GM18520 (cell line): ENCODE results near the gene SCG3.

Experiments used
- ATAC-seq: cut with Tn5 transposase; IDR thresholded peaks from one replicate; pipeline ENCODE4 v1.9.1; 2021; ENCODE audit not compliant: unreplicated experiment

Gene SCG3

DNA sequence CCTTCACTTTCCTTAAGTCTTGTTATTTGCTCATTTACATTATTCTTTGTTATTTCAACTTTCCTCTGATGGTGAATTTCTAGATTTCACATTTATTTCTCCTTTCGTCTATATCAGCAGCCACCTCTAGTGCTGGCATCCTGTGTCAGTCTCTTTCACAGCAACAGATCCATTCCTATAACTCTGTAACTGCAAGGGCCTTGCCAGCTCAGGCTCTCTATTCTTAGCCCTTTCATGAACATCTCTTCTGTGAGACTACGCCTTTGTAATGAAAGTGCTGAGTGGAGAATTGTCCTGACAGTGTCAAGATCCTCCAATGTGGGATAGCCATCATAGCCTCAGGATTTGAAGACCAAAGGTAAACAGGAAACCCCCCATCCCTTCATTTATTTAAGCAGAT, 3.9 kb upstream of the SCG3 start:
- ATAC-seq = no peak

DNA sequence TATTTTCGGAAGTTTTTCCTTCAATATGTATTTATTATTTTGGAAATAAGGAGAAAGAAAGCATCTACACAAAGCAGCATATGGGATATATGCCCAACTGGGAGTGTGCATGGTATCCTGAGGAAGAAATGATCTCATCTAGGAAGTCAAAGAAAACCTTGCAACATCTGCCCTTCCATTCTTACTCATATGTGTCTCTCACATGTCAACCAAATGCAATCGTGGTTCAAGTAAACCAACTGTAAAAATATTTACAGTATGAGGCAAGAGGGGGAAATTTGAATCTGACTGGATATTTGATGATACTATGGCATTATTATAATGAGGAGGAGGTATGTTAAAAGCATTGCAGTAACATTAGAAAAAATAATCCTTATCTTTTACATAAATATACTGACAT, 3.2 kb upstream of the SCG3 start:
- ATAC-seq = no peak

DNA sequence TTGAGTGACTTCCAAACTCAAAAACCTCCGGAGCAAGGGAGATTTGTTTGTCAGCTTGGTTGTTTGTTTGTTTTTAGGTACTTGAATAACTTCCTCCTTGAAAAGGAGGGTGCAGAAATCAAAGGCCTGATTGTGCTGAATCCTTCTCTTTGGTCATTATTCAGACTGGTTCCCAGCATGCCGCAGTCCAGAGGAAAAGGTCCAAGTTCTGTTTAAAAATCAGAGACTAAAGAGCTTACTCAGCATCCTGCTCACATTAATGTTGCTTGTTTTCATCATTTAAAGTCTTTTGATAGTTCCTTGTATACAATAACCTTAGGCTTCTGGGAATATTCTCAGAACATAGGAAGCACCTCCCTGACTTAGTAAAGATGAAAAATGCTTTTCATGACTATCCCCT, 982 bp upstream of the SCG3 start:
- no peak for ATAC-seq

DNA sequence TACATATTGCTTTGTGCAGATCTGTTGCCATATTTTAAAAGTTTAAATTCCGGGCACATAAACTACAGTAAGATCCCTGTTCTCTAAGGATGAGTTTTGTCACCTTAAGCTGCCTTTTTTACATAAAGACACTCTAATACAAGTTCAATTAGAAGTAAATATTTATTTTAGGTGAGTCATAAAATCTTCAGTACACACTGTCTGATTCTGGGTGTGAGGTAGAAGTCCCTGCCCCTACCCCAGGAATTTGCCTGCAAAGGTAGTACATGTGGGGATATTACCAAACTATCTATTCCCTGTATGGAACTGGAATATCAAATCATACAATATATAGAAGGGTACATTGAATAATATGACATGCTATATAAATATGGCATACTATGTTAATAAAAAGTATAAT, 6.3 kb downstream of the SCG3 start:
- no peak for ATAC-seq

DNA sequence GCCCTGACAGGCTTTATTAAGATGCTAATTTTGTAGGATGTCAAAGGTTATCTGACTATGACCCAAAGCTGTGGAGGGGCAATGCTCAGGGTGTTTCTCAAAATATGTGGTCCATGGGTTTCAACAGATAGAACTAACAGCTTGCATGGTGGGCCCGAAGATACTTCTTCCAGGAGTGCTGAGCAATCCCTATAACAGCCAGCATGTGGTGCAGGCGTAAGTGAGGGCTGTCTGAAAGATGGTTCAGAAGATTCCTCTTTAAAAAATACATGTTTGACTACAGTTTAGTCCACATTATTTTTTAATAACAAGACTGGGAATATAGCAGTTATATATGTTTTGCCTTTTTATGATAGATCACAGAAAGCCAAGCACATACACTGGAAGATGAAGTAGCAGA, 7.6 kb downstream of the SCG3 start:
- ATAC-seq = no peak

DNA sequence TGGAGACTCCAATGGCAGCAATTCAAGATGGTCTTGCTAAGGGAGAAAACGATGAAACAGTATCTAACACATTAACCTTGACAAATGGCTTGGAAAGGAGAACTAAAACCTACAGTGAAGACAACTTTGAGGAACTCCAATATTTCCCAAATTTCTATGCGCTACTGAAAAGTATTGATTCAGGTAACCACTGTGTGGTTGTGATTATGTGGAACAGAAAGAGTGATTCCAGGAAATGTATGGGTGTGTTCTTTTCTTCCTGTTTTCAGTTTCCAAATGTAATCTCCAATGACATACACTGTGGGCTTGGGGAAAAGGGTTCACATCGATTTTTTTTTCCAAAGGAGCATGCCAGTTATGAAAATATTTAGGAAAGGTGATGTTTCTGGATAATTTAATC, 10.9 kb downstream of the SCG3 start:
- ATAC-seq = no peak

DNA sequence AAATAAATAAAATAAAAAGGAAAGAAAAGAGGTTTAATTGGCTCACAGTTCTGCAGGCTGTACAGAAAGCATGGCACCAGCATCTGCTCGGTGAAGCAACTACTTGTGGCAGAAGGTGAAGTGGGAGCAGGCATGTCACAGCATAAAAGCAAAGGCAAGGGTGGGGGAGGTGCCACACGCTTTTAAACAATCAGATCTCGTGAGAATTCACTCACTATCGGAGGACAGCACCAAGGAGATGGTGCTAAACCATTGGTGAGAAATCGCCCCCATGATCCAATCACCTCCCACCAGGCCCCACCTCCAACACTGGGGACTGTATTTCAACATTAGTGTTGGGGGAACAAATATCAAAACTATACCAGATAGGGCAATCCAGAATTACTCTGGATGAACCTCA, 15.3 kb downstream of the SCG3 start:
- no peak for ATAC-seq

DNA sequence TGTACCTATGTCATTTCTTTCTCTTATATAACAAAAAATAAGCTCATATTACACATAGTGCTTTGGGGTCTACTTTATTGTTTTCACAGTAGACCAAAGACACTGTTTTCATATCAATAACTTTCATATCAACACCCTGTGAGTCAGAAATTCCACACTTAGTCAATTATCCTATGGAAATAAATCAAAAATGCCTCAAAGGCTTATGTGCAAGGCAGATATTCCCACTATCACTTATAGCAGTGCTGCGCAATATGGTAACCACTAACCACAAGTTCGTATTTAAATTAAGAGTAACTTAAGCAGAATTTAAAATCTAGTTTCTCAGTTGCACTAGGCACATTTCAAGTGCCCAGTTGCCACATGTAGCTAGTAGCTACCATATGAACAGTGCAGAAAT, 15.9 kb downstream of the SCG3 start:
- no peak for ATAC-seq

DNA sequence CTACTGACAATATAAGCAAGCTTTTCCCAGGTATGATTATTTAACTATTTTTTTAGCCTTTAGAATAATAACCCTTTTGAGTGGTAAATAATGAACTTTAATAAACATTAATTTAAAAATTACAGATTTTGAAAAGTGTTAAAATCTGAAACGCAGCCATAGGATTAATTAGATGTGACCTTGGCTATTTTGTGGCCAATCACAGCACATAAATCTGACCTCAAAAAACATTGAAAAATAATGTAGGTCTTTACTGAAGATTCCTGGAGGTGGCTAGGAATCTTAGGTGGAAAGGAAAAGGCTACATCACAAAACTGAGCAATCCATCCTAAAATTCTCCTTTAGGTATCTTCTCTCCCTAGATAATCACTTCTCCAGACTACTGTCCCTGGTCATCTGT, 18.1 kb downstream of the SCG3 start:
- ATAC-seq = no peak

DNA sequence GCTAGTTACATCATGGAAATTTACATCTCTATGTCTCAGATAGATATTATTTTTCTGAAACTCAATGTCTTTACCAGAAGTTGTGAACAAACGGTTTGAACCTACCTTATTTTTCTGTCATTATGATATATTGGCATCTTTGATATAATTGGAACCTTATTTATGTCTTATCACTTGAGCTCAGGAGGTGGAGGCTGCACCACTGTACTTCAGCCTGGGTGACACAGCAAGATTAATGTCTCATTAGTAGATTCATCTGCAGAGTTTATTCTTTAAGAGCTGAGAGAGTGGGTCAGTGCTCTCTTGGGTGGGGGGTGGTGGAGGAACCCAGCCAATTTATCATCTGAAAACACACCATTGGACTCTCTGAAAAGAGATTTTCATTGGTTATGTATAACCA, 21.4 kb downstream of the SCG3 start:
- no peak for ATAC-seq

DNA sequence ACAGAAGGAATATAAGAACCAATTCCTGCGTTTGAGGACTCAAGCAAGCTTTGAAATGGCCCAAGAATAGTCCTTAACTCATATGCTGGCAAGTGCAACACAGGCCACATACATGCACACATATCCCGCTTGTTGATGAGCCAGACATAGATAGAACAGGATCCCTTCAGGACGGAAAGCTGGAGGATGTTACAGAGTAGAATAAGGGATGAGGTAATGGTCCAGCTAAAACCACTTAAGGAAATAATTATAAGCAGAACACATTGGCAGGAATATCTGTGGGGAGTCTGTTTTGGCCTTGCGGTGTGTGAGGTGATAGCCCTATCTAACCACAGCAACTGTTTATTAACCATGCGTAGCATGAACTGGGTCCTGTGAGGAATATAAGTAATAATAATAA, 25.0 kb downstream of the SCG3 start:
- no peak for ATAC-seq

DNA sequence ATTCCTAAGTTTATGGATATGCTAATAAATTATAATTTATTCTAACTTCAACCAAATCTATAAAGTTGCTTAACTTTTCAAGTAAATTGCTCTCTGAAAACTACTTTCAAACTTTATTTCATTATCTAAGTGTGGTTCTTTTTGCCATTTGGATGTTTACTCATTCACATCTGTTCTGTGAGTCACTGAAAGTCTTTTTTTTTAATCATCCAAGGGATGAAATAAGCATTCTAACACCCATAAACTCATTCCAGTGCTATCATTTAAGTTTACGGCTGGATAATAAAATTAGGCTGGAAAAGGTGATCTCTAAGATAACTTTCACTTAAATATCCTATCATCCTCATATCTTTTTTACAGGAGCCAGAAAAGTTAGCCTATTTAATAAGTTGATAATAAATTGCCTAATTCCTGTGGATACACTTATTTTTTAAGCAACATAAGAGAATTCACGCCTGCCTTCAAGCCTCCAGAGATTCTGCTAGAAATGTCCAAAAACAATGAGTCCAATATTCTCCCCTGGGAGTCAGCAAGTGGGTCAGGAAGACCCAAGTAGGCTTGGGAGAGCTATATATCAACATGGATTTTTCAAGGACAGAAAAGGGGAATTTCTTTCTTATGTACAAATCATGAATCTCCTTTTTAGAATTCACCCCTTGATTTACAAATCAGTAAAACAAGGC, 25.8 kb downstream of the SCG3 start:
- ATAC-seq = no peak

DNA sequence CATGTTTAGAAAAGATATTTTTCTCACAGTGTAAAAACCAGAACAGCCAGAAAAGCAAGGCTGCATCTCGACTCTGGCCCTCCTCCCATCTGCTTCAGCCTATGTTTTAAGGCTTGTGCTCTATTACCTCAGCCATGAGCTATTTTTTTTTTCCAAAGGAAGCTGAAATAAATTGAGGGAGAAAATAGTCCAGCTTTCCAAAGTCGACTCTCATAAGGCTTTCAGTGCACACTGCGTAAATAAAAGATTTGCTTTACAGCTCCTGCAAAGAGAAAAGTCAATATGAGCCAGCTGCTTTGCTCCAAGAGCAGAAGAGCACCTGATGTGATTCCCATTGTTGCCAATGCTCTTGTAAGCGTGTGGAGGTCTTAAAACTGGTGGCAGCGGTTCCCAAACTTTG, 26.7 kb downstream of the SCG3 start:
- ATAC-seq = no peak

DNA sequence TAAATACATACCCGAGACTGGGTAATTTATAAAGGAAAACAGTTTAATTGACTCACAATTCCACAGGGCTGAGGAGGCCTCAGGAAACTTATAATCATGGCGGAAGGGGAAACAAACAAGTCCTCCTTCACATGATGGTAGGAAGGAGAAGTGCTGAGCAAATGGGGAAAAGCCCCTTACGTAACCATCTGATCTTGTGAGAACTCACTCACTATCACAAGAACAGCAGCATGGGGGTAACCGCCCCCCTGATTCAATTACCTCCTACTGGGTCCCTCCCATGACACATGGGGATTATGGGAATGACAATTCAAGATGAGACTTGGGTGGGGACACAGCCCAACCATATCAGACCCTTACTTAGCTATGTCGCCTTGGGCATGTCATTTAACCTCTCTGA, 27.7 kb downstream of the SCG3 start:
- no peak for ATAC-seq

DNA sequence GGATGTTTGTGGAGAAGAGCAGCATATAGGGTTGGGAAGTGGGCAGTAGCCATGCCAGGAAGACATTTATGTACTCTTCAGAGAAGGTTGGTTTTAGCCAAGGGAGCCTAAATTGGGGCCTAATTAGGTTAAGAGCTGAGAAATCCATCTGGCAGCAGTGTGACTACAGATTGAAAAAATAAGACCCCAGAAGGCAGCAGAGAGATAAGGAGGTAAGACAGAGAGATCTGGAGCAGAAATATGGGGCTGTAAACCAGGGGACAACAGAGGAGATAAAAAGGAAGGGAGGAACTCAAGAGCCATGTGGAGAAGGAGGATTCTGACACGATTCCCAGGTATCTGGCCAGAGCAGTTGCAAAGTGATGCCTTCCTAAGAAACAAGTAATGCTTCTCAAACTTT, 32.9 kb downstream of the SCG3 start:
- ATAC-seq = no peak

DNA sequence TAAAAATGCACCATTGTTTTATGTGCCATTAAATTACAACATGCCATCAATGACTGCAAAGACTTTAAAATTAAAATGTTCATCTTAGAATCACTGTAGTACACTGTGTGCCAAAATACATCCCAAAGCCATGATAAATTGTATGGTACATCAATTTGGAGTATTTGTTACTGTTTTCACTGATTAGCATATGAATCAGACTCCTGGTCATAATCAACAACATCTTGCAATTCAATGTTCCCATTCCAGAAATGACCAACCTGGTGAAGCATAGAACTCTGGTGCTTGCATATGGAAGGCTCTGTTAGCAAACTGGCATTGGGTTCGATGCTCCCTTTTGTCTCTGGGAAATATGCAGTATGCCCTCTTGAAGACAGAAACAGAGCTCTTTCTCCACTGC, 33.6 kb downstream of the SCG3 start:
- ATAC-seq = no peak

DNA sequence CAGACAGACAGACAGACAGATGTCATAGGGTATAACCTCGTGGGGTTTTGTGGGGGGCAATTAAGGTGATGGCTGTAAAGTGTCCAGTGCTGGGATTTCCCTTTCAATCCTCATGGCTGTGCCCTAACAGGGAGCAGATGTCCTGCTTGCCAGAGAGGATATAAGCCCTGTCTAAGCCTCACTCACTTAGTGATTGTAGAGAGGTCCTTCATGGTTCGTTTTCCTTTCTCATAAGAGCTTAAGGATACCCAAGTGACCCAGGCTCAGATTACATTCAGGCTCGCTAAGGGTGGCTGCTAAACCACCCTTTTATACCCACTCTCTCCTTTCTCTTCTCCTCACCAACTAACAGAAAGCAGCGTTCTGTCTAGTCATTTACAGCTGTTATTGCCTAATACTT, 36.9 kb downstream of the SCG3 start:
- no peak for ATAC-seq

DNA sequence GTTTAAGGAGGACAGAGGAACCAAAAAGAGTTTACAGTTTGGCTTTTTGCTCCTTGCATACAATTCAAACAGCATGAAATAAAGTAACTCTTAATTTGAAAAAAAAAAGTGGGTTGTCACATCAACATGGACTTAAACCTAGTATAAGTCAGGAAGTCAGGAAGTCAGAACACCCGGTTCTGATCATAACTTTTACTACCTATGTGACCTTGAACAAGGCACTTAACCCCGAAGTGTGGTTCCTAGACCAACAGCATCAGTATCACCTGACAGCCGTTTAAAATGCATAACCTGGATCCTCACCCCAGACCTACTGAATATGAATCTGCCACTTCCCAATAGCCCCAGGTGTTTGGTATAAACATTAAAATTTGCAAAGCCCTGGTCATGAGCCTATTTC, 37.4 kb downstream of the SCG3 start:
- ATAC-seq = no peak

DNA sequence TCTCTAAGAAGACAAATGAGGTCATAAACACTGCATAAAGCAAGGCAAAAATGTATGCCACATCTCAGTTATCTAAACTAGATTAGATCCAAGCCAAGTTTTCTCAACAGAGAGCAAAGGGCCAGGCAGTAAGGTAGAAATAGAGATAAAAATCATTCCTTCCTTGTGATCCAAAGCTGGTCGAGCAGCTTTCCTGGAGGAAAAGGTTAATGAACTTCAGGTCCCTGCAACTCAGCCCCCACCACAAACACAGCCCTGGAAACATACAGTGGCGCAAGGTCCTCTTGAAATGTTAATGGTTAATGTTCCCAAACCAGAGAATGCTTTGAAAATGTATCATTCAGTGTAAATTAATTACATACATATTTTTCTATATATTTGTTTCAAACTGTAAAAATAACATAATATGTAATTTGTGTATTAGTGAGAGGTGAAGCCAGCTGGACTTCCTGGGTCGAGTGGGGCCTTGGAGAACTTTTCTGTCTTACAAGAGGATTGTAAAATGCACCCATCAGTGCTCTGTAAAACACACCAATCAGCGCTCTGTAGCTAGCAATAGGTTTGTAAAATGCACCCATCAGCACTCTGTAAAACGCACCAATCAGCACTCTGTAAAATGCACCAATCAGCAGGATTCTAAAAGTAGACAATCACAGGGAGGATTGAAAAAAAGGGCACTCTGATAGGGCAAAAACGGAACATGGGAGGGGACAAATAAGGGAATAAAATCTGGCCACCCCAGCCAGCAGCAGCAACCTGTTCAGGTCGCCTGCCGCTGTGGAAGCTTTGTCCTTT, 39.1 kb downstream of the SCG3 start:
- no peak for ATAC-seq

DNA sequence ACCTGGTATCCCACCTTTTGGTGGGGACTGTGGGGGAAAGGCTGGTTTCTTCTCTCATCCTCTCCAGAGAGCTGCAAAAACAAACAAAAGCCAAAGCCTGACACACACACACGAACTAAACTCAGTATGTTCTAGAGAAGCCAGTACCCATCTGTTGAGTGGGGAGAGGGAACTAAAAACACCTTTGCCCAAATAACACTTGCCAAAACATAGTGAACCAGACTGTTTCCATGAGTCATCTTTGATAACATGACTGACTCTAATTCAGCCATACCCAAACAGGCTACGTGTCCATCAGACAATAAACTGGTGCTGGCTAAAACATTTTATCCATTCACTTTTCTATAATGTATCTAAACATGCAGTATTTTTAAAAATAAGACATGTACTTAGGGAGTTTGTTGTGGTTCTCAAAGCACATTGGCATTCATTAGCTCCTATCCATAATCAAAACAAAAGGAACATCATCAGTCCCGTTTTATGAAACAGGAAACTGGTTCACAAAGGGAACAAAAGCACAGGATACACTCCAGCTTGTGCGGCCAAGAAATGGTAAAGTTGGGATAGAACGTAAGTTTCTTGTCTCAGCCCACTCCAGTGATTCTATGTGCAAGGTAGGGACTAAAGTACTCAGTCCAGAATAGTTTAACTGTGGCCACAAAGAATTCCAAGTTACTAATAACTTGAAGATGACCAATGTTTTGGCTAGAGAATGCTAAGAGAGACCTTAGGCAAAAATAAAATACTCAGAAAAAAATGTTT, 40.1 kb downstream of the SCG3 start:
- no peak for ATAC-seq

DNA sequence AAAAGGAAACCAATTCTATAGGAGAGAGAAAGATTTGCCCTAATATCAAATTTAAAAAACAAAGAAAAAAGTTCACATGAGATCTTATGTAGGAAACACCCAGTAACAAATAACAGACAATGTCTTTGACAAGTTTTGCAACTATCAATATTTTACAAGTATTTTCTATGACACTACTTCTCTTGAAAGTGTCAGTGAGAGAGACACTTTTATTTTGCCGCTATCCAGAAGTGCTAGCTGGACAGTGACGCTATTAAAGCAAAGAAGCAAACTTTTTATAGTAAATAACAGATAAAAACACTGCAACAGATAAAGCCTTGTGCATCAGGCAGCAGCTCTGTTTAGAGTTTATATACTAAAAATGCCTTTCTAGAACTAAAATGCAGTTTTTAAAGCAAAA, 42.9 kb downstream of the SCG3 start:
- no peak for ATAC-seq

DNA sequence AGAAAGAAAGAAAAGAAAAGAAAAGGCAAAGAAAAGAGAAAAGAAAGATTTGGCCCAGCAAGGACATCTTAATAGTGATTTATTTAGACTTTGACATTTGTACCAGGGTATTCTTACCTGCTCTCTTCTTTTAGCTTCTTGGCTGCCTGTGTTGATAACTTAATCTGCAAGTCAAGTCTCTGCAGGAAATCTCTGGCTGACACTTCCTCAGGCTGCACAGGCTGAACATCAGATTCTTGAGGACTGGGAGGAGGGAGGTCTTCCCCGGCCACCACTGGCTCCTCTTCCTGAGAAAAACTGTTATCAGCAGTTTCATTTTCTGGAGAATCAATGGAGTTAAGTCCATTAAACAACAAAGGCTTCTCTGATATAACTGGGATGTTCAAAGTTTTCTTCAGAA, 43.4 kb downstream of the SCG3 start:
- ATAC-seq = no peak
